GM23338 (cell line): Measurements from ENCODE around the gene CYTH1. TPM values are rescaled to one million over a fixed set of nuclear protein-coding genes. Genes with fewer than 3 reads are reported as not detected.
A peak's percentile ranks its signal among the peaks of the same experiment; 100 is the strongest.

Source experiments
- ATAC-seq: fragments of 200-7000 bp; cut with Tn5 transposase; 3 replicates; pipeline ENCODE4 v1.9.1; 2020
- DNase-seq: peaks from one replicate; pipeline ENCODE4 v3.0.0-alpha.2; 2015; ENCODE audit warnings: low spot score
- H2AFZ ChIP-seq: fragments of 200-600 bp; sonication (generic); 2 replicates; pipeline ENCODE4 v1.8.0; 2016; ENCODE audit warnings: antibody characterized with exemption, mild to moderate bottlenecking, moderate library complexity
- H3F3A ChIP-seq: fragments of 200-600 bp; sonication (generic); replicated peaks from 2 replicates; pipeline ENCODE4 v1.8.0; 2017; ENCODE audit warnings: antibody characterized with exemption, mixed run types, low read depth
- H3K27ac ChIP-seq: fragments of 200-600 bp; sonication (generic); 2 replicates; pipeline ENCODE4 v1.6.1; 2016; ENCODE audit warnings: low read depth
- H3K27me3 ChIP-seq: fragments of 200-600 bp; sonication (generic); 2 replicates; pipeline ENCODE4 v1.8.0; 2016; ENCODE audit warnings: mild to moderate bottlenecking, mixed run types, moderate library complexity; ENCODE audit not compliant: insufficient read depth
- H3K36me3 ChIP-seq: fragments of 200-600 bp; sonication (generic); 2 replicates; pipeline ENCODE4 v1.8.0; 2016; ENCODE audit warnings: mild to moderate bottlenecking; ENCODE audit not compliant: insufficient read depth
- H3K4me1 ChIP-seq: fragments of 200-600 bp; sonication (generic); 2 replicates; pipeline ENCODE4 v1.8.0; 2016; ENCODE audit warnings: mild to moderate bottlenecking, moderate library complexity; ENCODE audit not compliant: insufficient read depth
- H3K4me2 ChIP-seq: fragments of 200-600 bp; sonication (generic); 2 replicates; pipeline ENCODE4 v1.7.1; 2017; ENCODE audit warnings: mixed run types
- H3K4me3 ChIP-seq: fragments of 200-600 bp; sonication (generic); 2 replicates; pipeline ENCODE4 v1.6.1; 2016; ENCODE audit warnings: mixed run types
- H3K79me2 ChIP-seq: fragments of 200-600 bp; sonication (generic); replicated peaks from 2 replicates; pipeline ENCODE4 v1.8.0; 2017; ENCODE audit warnings: mild to moderate bottlenecking; ENCODE audit not compliant: insufficient read depth
- H3K9me2 ChIP-seq: fragments of 200-600 bp; sonication (generic); 2 replicates; pipeline ENCODE4 v1.8.0; 2017; ENCODE audit not compliant: insufficient read depth
- H4K20me1 ChIP-seq: fragments of 200-600 bp; sonication (generic); replicated peaks from 2 replicates; pipeline ENCODE4 v1.8.0; 2017; ENCODE audit warnings: mild to moderate bottlenecking; ENCODE audit not compliant: insufficient read depth
- H3K27ac Mint-ChIP-seq: 2 replicates; pipeline ENCODE4 v1.8.0; 2020; ENCODE audit warnings: inconsistent platforms, mild to moderate bottlenecking, moderate library complexity, mixed read lengths
- H3K27me3 Mint-ChIP-seq: 3 replicates; pipeline ENCODE4 v1.8.0; 2022; ENCODE audit warnings: low read depth, mild to moderate bottlenecking, moderate library complexity, mixed read lengths, inconsistent platforms; ENCODE audit not compliant: insufficient read depth, poor library complexity
- H3K36me3 Mint-ChIP-seq: 3 replicates; pipeline ENCODE4 v1.8.0; 2021; ENCODE audit warnings: low read depth, mild to moderate bottlenecking, inconsistent platforms, moderate library complexity, mixed read lengths
- H3K4me1 Mint-ChIP-seq: 3 replicates; pipeline ENCODE4 v1.8.0; 2020; ENCODE audit warnings: mild to moderate bottlenecking, inconsistent platforms, mixed read lengths
- H3K4me3 Mint-ChIP-seq: 3 replicates; pipeline ENCODE4 v1.8.0; 2021; ENCODE audit warnings: moderate library complexity, mild to moderate bottlenecking, inconsistent platforms, mixed read lengths
- H3K9me3 Mint-ChIP-seq: 3 replicates; pipeline ENCODE4 v1.8.0; 2020; ENCODE audit warnings: moderate library complexity, mild to moderate bottlenecking, inconsistent platforms, mixed read lengths
- REST ChIP-seq: IDR thresholded peaks from one replicate; pipeline ENCODE4 v1.6.1; 2018; ENCODE audit warnings: antibody characterized with exemption; ENCODE audit not compliant: unreplicated experiment
- ZNF331 ChIP-seq: fragments of 250-450 bp; sonication (Bioruptor Pico); IDR thresholded peaks from 2 replicates; pipeline ENCODE4 v1.5.0; 2020; ENCODE audit warnings: low read depth, mild to moderate bottlenecking, moderate library complexity
- polyA plus RNA-seq: library from polyadenylated mRNA; unstranded; fragments of >200 nt; fragmentation: Nextera tagmentation; extraction: Ambion mirVana; gene quantifications from 2 replicates; pipeline ENCODE4 v1.2.1, GENCODE V29; 2016
- total RNA-seq: library from RNA; depleted of rRNA; stranded (reverse); fragments of >200 nt; shearing (Covaris generic); gene quantifications from 2 replicates; pipeline ENCODE4 v1.2.3, GENCODE V29; 2014
- TF ChIP-seq, protein P1 (sequence below): fragments of 250-450 bp; sonication (Bioruptor Pico); IDR thresholded peaks from 2 replicates; pipeline ENCODE4 v1.5.0; 2020; ENCODE audit warnings: mild to moderate bottlenecking, moderate library complexity
- TF ChIP-seq, protein P2 (sequence below), 2 experiments: fragments of 200-600 bp in 1 of 2; sonication (generic) in 1 of 2; conservative IDR thresholded peaks; 2 replicates each; pipeline versions ENCODE4 v1.5.1 to v1.6.1; 2016 to 2017; ENCODE audit warnings: antibody characterized with exemption in 2 of 2, low read depth in 2 of 2, mild to moderate bottlenecking in 2 of 2, moderate library complexity in 1 of 2

Gene CYTH1
- total and polyA plus RNA-seq, 2 experiments from 2014 or later: 13.8 to 14.5 TPM

DNA sequence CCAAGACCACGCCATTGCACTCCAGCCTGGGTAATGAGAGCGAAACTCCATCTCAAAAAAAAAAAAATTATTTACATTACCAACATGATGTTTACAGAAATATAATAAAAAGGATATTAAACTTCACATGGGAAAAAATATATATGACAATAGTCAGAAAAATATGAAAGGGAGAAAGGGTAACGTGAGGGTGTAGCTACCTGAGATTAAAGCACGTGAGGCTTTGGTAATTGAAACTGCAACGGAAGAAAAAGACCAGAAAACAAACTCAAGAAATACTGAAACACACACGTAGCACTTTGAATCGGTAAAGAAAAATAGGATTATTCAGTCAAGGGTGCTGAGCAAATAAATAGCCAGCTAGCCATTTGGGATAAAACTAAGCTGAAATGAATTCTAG lies 53.6 kb downstream of the CYTH1 start (continued):
- TF ChIP-seq, protein P1, sequence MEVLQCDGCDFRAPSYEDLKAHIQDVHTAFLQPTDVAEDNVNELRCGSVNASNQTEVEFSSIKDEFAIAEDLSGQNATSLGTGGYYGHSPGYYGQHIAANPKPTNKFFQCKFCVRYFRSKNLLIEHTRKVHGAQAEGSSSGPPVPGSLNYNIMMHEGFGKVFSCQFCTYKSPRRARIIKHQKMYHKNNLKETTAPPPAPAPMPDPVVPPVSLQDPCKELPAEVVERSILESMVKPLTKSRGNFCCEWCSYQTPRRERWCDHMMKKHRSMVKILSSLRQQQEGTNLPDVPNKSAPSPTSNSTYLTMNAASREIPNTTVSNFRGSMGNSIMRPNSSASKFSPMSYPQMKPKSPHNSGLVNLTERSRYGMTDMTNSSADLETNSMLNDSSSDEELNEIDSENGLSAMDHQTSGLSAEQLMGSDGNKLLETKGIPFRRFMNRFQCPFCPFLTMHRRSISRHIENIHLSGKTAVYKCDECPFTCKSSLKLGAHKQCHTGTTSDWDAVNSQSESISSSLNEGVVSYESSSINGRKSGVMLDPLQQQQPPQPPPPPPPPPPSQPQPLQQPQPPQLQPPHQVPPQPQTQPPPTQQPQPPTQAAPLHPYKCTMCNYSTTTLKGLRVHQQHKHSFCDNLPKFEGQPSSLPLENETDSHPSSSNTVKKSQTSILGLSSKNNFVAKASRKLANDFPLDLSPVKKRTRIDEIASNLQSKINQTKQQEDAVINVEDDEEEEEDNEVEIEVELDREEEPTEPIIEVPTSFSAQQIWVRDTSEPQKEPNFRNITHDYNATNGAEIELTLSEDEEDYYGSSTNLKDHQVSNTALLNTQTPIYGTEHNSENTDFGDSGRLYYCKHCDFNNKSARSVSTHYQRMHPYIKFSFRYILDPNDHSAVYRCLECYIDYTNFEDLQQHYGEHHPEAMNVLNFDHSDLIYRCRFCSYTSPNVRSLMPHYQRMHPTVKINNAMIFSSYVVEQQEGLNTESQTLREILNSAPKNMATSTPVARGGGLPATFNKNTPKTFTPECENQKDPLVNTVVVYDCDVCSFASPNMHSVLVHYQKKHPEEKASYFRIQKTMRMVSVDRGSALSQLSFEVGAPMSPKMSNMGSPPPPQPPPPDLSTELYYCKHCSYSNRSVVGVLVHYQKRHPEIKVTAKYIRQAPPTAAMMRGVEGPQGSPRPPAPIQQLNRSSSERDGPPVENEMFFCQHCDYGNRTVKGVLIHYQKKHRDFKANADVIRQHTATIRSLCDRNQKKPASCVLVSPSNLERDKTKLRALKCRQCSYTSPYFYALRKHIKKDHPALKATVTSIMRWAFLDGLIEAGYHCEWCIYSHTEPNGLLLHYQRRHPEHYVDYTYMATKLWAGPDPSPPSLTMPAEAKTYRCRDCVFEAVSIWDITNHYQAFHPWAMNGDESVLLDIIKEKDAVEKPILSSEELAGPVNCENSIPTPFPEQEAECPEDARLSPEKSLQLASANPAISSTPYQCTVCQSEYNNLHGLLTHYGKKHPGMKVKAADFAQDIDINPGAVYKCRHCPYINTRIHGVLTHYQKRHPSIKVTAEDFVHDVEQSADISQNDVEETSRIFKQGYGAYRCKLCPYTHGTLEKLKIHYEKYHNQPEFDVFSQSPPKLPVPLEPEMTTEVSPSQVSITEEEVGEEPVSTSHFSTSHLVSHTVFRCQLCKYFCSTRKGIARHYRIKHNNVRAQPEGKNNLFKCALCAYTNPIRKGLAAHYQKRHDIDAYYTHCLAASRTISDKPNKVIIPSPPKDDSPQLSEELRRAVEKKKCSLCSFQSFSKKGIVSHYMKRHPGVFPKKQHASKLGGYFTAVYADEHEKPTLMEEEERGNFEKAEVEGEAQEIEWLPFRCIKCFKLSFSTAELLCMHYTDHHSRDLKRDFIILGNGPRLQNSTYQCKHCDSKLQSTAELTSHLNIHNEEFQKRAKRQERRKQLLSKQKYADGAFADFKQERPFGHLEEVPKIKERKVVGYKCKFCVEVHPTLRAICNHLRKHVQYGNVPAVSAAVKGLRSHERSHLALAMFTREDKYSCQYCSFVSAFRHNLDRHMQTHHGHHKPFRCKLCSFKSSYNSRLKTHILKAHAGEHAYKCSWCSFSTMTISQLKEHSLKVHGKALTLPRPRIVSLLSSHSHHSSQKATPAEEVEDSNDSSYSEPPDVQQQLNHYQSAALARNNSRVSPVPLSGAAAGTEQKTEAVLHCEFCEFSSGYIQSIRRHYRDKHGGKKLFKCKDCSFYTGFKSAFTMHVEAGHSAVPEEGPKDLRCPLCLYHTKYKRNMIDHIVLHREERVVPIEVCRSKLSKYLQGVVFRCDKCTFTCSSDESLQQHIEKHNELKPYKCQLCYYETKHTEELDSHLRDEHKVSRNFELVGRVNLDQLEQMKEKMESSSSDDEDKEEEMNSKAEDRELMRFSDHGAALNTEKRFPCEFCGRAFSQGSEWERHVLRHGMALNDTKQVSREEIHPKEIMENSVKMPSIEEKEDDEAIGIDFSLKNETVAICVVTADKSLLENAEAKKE (CRISPR knock-in tag): no peak
- TF ChIP-seq ZNF331: no peak

- peaks cover 10% of the 10 kb centered on the region for H4K20me1 ChIP-seq
- Mint-ChIP-seq H3K36me3 (no peaks in the 10 kb centered on the region), H3K27ac (no peak overlapping the region), H3K9me3 (no peaks in the 10 kb centered on the region), H3K4me3 (no peak overlapping the region), H3K4me1 (peaks cover 46% of the 10 kb centered on the region), H3K27me3 (peaks cover 11% of the 10 kb centered on the region)
- H3K4me1 ChIP-seq: peaks cover 32% of the 10 kb centered on the region
- H3K27ac ChIP-seq: no peak overlapping the region
- no peaks in the 10 kb centered on the region for H3K9me2 ChIP-seq
- peaks cover 32% of the 10 kb centered on the region for H3K79me2 ChIP-seq
- H3F3A ChIP-seq: peaks cover 8% of the 10 kb centered on the region; the same call in 1 of the 2 replicates
- H3K36me3 ChIP-seq: no peaks in the 10 kb centered on the region
- DNase-seq: no peak
- no peak for TF ChIP-seq REST
- TF ChIP-seq, protein P2, sequence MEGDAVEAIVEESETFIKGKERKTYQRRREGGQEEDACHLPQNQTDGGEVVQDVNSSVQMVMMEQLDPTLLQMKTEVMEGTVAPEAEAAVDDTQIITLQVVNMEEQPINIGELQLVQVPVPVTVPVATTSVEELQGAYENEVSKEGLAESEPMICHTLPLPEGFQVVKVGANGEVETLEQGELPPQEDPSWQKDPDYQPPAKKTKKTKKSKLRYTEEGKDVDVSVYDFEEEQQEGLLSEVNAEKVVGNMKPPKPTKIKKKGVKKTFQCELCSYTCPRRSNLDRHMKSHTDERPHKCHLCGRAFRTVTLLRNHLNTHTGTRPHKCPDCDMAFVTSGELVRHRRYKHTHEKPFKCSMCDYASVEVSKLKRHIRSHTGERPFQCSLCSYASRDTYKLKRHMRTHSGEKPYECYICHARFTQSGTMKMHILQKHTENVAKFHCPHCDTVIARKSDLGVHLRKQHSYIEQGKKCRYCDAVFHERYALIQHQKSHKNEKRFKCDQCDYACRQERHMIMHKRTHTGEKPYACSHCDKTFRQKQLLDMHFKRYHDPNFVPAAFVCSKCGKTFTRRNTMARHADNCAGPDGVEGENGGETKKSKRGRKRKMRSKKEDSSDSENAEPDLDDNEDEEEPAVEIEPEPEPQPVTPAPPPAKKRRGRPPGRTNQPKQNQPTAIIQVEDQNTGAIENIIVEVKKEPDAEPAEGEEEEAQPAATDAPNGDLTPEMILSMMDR (conservative IDR thresholded peaks at IDR 0.05; ENCODE audit: low read depth in 2 of 2): 0 out of 4 replicates have a peak, but pooled peaks of 1 of the 2 experiments have one; percentile 9
- ATAC-seq: no peak
- H3K4me2 ChIP-seq: no peak overlapping the region
- no peak overlapping the region for H3K4me3 ChIP-seq
- no peak overlapping the region for H2AFZ ChIP-seq
- no peaks in the 10 kb centered on the region for H3K27me3 ChIP-seq
These were observed 54.4 kb downstream of the CYTH1 start for GRCh38 chr17:78727476-78728229.
